GM21717 (cell line): ENCODE measurements around the gene ABCC1.
"Not testable (repeated sequence)": the region's sequence is repeated elsewhere in the genome, so short reads cannot be mapped to it uniquely, and the experiment has no call there.

Source experiments
- ATAC-seq: cut with Tn5 transposase; IDR thresholded peaks from one replicate; pipeline ENCODE4 v1.9.1; 2021; ENCODE audit warnings: mild to moderate bottlenecking, moderate library complexity; ENCODE audit not compliant: unreplicated experiment

ABCC1 gene

DNA sequence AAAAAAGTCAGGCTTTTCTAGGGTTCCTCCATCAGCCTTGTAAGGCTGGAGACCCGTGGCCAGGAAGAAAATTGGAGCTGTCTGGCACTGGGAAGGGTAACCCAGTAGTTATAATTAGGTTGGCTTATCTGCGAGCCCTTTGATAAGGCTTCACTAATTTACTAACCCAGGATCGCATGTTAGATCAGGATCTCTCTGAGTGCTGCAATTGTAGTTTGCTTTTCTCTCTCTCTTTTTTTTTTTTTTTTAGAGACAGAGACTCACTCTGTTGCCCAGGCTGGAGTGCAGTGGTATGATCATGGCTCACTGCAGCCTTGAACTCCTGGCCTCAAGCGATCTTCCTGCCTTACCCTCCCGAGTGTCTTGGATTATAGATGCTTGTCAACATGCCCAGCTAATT lies 17.0 kb downstream of the ABCC1 start:
- no peak for ATAC-seq

DNA sequence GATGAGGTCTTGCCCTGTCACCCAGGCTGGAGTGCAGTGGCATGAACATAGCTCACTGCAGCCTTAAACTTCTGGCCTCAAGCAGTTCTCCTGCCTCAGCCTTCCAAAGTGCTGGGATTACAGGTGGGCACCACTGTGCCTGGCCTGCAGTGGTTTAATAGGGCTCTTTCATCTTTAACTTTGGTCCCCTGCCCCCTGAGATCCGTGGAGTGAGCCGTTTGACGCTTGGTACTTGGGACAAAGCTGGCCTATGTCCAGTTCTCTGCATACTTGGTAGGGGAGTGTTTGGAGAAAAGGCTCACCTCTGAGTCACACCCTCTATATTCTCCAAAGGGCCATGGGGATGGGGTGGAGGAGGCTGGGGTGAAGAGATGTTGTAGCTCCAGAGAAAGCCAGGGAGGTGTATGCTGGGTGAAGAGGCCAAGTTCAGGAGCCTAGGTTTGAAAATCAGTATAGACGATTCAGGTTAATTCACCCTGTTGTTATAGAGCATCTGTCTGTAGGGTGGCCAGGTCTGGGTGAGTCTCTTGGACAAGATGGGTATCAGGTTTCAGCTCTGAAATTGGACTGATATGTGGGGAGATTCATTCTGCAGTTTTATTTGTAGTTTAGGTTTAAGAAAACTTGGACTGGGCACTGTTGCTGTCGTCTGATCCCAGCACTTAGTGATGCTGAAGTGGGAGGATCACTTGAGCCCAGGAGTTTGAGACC lies 17.6 kb downstream of the ABCC1 start:
- ATAC-seq, result no peak

GRCh38 chr16:15967655-15968315 lies 18.4 kb downstream of the ABCC1 start:
- ATAC-seq, result no peak

DNA sequence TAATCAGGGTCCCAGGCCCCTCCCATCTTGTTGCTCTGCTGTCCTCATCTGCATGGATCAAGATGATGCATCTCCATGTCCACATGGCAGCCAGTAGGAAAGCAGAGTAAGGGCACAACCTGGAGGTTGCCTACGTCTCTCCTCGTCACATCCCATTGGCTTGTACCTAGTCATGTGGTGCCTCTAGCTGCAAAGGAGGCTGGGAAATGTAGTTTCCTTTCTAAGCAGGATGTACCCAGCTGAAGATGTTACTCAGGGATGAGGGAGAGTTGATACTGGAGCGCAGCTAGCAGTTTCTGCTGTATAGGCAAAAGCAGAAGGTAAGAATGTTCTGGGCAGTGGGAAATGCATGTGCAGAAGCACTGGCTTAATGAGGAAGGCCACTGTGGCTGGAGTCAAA lies 20.8 kb downstream of the ABCC1 start:
- no peak for ATAC-seq

DNA sequence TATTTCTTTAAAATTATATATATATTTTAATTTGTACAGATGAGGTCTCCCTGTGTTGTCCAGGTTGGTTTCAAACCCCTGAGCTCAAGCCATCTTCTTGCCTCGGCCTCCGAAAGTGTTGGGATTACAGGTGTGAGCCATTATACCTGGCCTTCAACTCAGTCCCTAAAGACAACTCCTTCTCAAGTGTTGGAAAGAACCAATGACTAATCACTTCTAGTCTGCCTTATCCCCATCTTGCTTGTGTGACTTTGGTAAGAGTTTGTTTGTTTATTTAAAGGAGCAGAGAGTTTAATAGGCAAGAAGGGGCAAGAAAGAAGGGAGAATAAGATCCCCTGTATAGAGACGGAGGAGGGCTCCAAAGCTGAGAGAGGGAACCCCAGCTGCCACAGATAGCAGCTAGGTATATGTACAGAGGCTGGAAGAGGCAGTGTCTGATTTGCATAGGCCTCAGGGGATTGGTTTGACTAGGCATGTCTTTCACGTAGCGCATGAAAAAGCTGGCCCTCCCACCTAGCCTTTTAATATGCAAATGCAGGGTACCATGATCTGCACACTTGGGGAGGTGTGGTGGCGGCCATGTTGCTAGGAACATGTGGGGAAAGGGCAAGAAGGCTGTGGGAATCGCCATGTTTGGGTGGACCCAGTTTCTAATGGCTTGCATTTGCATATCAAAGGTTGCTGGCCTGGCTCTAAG lies 21.5 kb downstream of the ABCC1 start:
- no peak for ATAC-seq

GRCh38 chr16:15971440-15971815 lies 22.0 kb downstream of the ABCC1 start:
- ATAC-seq, result no peak

- no peak for ATAC-seq
These were observed 22.8 kb downstream of the ABCC1 start for GRCh38 chr16:15972046-15972868.

- ATAC-seq, result no peak
These were observed 24.0 kb downstream of the ABCC1 start for GRCh38 chr16:15973421-15973820.

DNA sequence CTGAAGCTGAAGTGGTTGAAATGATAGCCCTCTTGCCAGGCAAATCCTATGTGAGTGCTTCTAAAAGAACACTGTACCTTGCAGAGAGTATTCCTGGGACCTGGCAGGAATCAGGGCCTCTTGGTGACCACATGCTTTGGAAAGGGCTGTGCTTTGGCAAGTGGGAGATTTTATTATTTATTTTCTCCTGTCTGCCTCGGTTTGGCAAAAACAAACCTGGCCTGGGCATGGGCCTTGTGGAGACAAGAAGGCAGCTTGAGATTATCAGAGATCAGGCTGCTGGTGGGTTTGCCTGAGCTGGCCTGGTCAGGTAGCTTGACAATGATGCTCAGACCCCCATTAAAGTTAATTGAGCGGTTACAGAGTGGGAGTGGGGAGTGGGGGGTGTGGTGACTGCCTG lies 24.6 kb downstream of the ABCC1 start:
- ATAC-seq, result no peak

- no peak for ATAC-seq
These were observed 25.8 kb downstream of the ABCC1 start for GRCh38 chr16:15975172-15975571.

- no peak for ATAC-seq
These were observed 26.9 kb downstream of the ABCC1 start for GRCh38 chr16:15976225-15976812.

- no peak for ATAC-seq
These were observed 27.7 kb downstream of the ABCC1 start for GRCh38 chr16:15976929-15977637.

DNA sequence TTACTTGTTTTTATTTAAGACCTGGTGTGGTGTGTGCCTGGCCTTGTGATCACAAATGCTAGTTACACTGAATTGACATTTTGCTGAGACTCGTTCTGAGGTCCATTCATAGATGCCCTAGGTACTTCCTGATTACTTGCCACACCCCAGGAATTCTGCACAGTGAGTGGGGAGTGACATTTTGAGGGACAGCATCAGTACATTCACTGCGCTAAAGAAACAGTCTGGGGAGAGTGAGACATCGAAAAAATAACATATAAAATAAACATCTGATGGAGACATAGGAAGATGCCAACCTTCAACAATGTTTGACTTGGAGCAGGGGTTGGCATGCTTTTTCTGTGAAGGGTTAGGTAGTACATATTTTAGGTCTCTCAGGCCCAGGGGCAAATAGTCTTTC lies 30.4 kb downstream of the ABCC1 start:
- no peak for ATAC-seq

- ATAC-seq, result no peak
These were observed 30.9 kb downstream of the ABCC1 start for GRCh38 chr16:15980329-15980728.

- ATAC-seq, result no peak
These were observed 32.0 kb downstream of the ABCC1 start for GRCh38 chr16:15981382-15981781.

DNA sequence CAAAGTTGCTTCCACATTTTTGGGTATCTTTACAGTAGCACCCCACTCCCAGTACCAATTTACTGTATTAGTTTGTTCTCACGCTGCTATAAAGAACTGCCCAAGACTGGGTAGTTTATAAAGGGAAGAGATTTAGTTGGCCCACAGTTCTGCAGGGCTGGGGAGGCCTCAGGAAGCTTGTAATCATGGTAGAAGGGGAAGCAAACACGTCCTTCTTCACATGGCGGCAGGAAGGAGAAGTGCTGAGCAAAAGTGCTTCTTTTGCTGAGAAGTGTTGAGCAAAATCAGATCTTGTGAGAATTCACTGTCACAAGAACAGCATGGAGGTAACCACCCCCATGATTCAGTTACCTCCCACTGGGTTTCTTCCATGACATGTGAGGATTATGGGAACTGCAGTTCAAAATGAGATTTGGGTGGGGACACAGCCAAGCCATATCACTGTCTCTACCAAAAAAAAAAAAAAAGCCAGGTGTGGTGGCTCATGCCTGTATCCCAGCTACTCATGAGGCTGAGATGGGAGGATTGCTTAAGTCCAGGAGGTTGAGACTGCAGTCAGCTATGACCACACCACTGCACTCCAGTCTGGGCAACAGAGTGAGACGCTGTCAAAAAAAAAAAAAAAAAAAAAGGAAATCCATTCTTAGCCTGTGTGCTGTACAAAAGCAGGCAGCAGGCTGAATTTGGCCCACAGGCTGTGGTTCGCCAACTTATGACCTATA lies 32.9 kb downstream of the ABCC1 start:
- not testable (repeated sequence) for ATAC-seq

- ATAC-seq, result no peak
These were observed 34.5 kb downstream of the ABCC1 start for GRCh38 chr16:15983898-15984297.

GRCh38 chr16:15985144-15985543 lies 35.7 kb downstream of the ABCC1 start:
- no peak for ATAC-seq

GRCh38 chr16:15986261-15986660 lies 36.8 kb downstream of the ABCC1 start:
- no peak for ATAC-seq
